ENCODE results near the gene GBX2.

DNA sequence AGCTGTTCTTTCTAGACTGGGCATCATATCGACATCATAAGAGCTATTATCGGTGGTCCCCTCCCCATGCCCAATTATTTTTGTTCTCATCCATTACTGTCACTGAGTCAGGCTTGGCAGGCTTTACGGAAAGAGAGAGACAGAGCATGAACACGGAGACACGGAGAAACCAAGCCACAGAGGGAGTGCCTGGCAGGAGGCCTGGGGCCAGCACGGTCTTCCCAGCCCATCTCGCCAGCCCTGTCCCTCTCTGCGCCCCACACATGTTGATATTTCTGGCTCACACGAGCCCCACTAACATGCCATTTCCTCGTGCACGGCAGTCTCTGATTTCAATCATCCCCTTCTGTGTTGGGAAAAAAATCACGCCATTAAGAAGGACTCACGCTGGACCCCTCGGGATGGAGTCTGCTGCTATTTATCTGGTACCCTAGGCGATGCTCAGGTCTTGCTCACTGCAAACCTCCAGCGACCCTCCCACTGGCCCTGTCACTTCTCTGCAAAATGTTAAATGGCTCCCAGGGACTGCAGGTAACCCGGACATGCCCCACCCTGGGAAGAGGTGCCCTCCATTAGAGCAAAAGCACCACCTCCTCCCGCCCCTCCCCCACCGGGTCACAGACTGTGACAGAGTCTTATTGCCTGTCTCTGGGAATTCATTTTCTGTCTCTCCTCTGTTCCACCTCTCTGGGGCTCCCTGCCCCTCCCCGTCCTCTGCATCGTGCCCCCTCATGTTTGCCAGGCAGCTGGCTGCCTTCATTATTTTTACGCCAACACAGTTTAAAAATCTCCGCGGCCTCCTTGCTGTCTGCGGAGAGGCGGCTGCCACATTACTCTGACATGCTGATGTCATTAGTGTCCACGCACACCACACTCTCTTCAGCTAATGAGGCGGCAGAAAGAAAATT, 40.1 kb upstream of the GBX2 start:
- TF ChIP-seq CTCF (IDR thresholded peaks at IDR 0.05 in 2 of 3, conservative IDR thresholded peaks at IDR 0.05 in 1 of 3; ENCODE audit: control insufficient read depth in 2 of 3, extremely low read depth in 1 of 3, insufficient read depth in 1 of 3, low read depth in 3 of 3, low read length in 3 of 3) (no peak), GABPA (IDR thresholded peaks at IDR 0.05; ENCODE audit: low read depth) (no peak), FOS (IDR thresholded peaks at IDR 0.05; ENCODE audit: borderline replicate concordance, extremely low read depth, insufficient read length) (no peak), YY1 (IDR thresholded peaks at IDR 0.05; ENCODE audit: low read depth, low read length) (no peak), ZNF687 (IDR thresholded peaks at IDR 0.05) (no peak), ZBTB33 (IDR thresholded peaks at IDR 0.05) (no peak), ATF7 (IDR thresholded peaks at IDR 0.05; ENCODE audit: low read depth) (no peak), SPI1 (IDR thresholded peaks at IDR 0.05; ENCODE audit: borderline replicate concordance, insufficient read depth, low read depth, low read length) (no peak), ZNF384 (IDR thresholded peaks at IDR 0.05; ENCODE audit: borderline replicate concordance, low read depth, low read length) (no peak), SREBF2 (IDR thresholded peaks at IDR 0.05; ENCODE audit: low read length) (no peak), ZBED1 (IDR thresholded peaks at IDR 0.05; ENCODE audit: borderline replicate concordance) (no peak)

Measured in GM12878 (cell line).